ENCODE data around the gene IFNA6.

Gene IFNA6

GRCh38 chr9:21326526-21327139, 24.1 kb downstream of the IFNA6 start:
- DNase-seq = no peak

GRCh38 chr9:21324047-21324446, 26.6 kb downstream of the IFNA6 start:
- DNase-seq = no peak

- no peak for DNase-seq
These were observed 27.7 kb downstream of the IFNA6 start for GRCh38 chr9:21322911-21323461.

GRCh38 chr9:21320465-21320864, 30.2 kb downstream of the IFNA6 start:
- no peak for DNase-seq

- DNase-seq = peak; percentile 59
These were observed 32.4 kb downstream of the IFNA6 start for GRCh38 chr9:21317956-21318923.

GRCh38 chr9:21316860-21317259, 33.8 kb downstream of the IFNA6 start:
- no peak for DNase-seq

GRCh38 chr9:21316032-21316842, 34.5 kb downstream of the IFNA6 start:
- DNase-seq = no peak

- no peak for DNase-seq
These were observed 36.5 kb downstream of the IFNA6 start for GRCh38 chr9:21314152-21314551.

GRCh38 chr9:21311889-21312288, 38.8 kb downstream of the IFNA6 start:
- DNase-seq = no peak

GRCh38 chr9:21305213-21305612, 45.5 kb downstream of the IFNA6 start, which contains the start of gene IFNA5:
Gene IFNA5 (minus strand): TSS chr9:21305313. CDS start chr9:21305256, 57 bp downstream.
- DNase-seq = no peak

Data from femur (tissue), 1 donor.